GM23338 (cell line): ENCODE data around the gene GTPBP4.

Experiments used
- CREB1 ChIP-seq: fragments of 250-450 bp; sonication (Bioruptor Pico); IDR thresholded peaks from 2 replicates; pipeline ENCODE4 v1.5.0; 2020; ENCODE audit warnings: low read depth, mild to moderate bottlenecking, moderate library complexity
- CTCF ChIP-seq, 2 experiments: fragments of 200-600 bp in 1 of 2; sonication (generic) in 1 of 2; conservative IDR thresholded peaks; 2 replicates each; pipeline versions ENCODE4 v1.5.1 to v1.6.1; 2016 to 2017; ENCODE audit warnings: antibody characterized with exemption in 2 of 2, low read depth in 2 of 2, mild to moderate bottlenecking in 2 of 2, moderate library complexity in 1 of 2
- ETS1 ChIP-seq: IDR thresholded peaks from 2 replicates; pipeline ENCODE4 v1.6.1; 2016; ENCODE audit warnings: antibody characterized with exemption
- EZH2 ChIP-seq: fragments of 200-600 bp; sonication (generic); IDR thresholded peaks from one replicate; pipeline ENCODE4 v1.8.0; 2017; ENCODE audit warnings: antibody characterized with exemption, mild to moderate bottlenecking, low read depth; ENCODE audit not compliant: unreplicated experiment
- EZH2phosphoT487 ChIP-seq: fragments of 200-600 bp; sonication (generic); IDR thresholded peaks from one replicate; pipeline ENCODE4 v1.8.1; 2018; ENCODE audit warnings: antibody characterized with exemption; ENCODE audit not compliant: unreplicated experiment
- JUNB ChIP-seq: IDR thresholded peaks from one replicate; pipeline ENCODE4 v1.6.1; 2016; ENCODE audit warnings: antibody characterized with exemption; ENCODE audit not compliant: unreplicated experiment
- NANOG ChIP-seq: IDR thresholded peaks from 2 replicates; pipeline ENCODE4 v1.6.1; 2016; ENCODE audit warnings: antibody characterized with exemption, borderline replicate concordance
- POLR2AphosphoS5 ChIP-seq: IDR thresholded peaks from 2 replicates; pipeline ENCODE4 v1.6.1; 2016; ENCODE audit warnings: antibody characterized with exemption, low read depth
- REST ChIP-seq: IDR thresholded peaks from one replicate; pipeline ENCODE4 v1.6.1; 2018; ENCODE audit warnings: antibody characterized with exemption; ENCODE audit not compliant: unreplicated experiment
- STAT1 ChIP-seq: IDR thresholded peaks from one replicate; pipeline ENCODE4 v1.6.1; 2016; ENCODE audit warnings: antibody characterized with exemption; ENCODE audit not compliant: unreplicated experiment
- ZNF114 ChIP-seq: fragments of 250-450 bp; sonication (Bioruptor Pico); IDR thresholded peaks from 2 replicates; pipeline ENCODE4 v1.5.0; 2020; ENCODE audit warnings: mild to moderate bottlenecking, moderate library complexity
- ZNF331 ChIP-seq: fragments of 250-450 bp; sonication (Bioruptor Pico); IDR thresholded peaks from 2 replicates; pipeline ENCODE4 v1.5.0; 2020; ENCODE audit warnings: low read depth, mild to moderate bottlenecking, moderate library complexity
- ZNF462 ChIP-seq: fragments of 250-450 bp; sonication (Bioruptor Pico); IDR thresholded peaks from 2 replicates; pipeline ENCODE4 v1.5.0; 2020; ENCODE audit warnings: mild to moderate bottlenecking, moderate library complexity

GRCh38 chr10:1006573-1006972 lies 18.3 kb downstream of the GTPBP4 start:
- TF ChIP-seq ZNF331 (no peak), CTCF (conservative IDR thresholded peaks at IDR 0.05; ENCODE audit: low read depth in 2 of 2) (no peak), EZH2 (no peak), NANOG (no peak), CREB1 (CRISPR knock-in tag) (no peak), JUNB (no peak), POLR2AphosphoS5 (no peak), REST (no peak), STAT1 (no peak), EZH2phosphoT487 (no peak), ZNF462 (CRISPR knock-in tag) (no peak), ETS1 (no peak), ZNF114 (CRISPR knock-in tag) (no peak)
